HG03432 (cell line): ENCODE data around the gene PARP3.

Experiments used
- ATAC-seq: cut with Tn5 transposase; IDR thresholded peaks from one replicate; pipeline ENCODE4 v1.9.1; 2021; ENCODE audit warnings: mild to moderate bottlenecking, moderate library complexity; ENCODE audit not compliant: unreplicated experiment

PARP3 gene

GRCh38 chr3:51947215-51947900 is 5.2 kb downstream of the PARP3 start:
- ATAC-seq = no peak

GRCh38 chr3:51948016-51948580 is 5.9 kb downstream of the PARP3 start:
- no peak for ATAC-seq

- no peak for ATAC-seq
Observed at GRCh38 chr3:51949121-51949520, 7.0 kb downstream of the PARP3 start.

GRCh38 chr3:51950899-51951298 is 8.7 kb downstream of the PARP3 start:
- ATAC-seq = no peak

GRCh38 chr3:51953445-51953844 is 11.3 kb downstream of the PARP3 start:
- ATAC-seq = no peak

GRCh38 chr3:51954105-51954504 is 11.9 kb downstream of the PARP3 start:
- no peak for ATAC-seq

- ATAC-seq = no peak
Observed at GRCh38 chr3:51954713-51955112, 12.6 kb downstream of the PARP3 start.

- ATAC-seq = no peak
Observed at GRCh38 chr3:51955175-51955892, 13.2 kb downstream of the PARP3 start, which contains the start of gene GPR62. Gene GPR62, plus strand, starts transcription at chr3:51955381. Its CDS starts 272 bp downstream, at chr3:51955653.

- no peak for ATAC-seq
Observed at GRCh38 chr3:51955893-51956770, 14.0 kb downstream of the PARP3 start.

- ATAC-seq = no peak
Observed at GRCh38 chr3:51957520-51958205, 15.5 kb downstream of the PARP3 start.

- no peak for ATAC-seq
Observed at GRCh38 chr3:51958603-51959521, 16.7 kb downstream of the PARP3 start.

- no peak for ATAC-seq
Observed at GRCh38 chr3:51959651-51960050, 17.5 kb downstream of the PARP3 start.

- no peak for ATAC-seq
Observed at GRCh38 chr3:51960386-51960785, 18.2 kb downstream of the PARP3 start.

GRCh38 chr3:51961011-51961410 is 18.8 kb downstream of the PARP3 start:
- ATAC-seq = no peak

GRCh38 chr3:51961602-51962569 is 19.7 kb downstream of the PARP3 start:
- ATAC-seq = no peak

GRCh38 chr3:51962854-51963530 is 20.8 kb downstream of the PARP3 start:
- no peak for ATAC-seq

GRCh38 chr3:51963951-51964451 is 21.8 kb downstream of the PARP3 start:
- no peak for ATAC-seq

- no peak for ATAC-seq
Observed at GRCh38 chr3:51964521-51964920, 22.4 kb downstream of the PARP3 start.
